Measurements from ENCODE around the gene ELSPBP1. TPM values are rescaled to one million over a fixed set of nuclear protein-coding genes. Genes with fewer than 3 reads are reported as not detected.

The ELSPBP1 gene
- total RNA-seq, 1 experiment from 2014 or later: not detected

GRCh38 chr19:48025480-48025879 is 31.0 kb downstream of the ELSPBP1 start:
- Histone ChIP-seq H3K9me3 (ENCODE audit: control insufficient read depth, low read depth, low read length) (no peaks in the 10 kb centered on the region), H2AFZ (ENCODE audit: low read length) (no peak overlapping the region), H4K8ac (replicated peaks; ENCODE audit: insufficient read length, low read depth, low read length) (no peak overlapping the region), H3K56ac (ENCODE audit: insufficient read length, low read depth, low read length) (no peak overlapping the region), H2BK15ac (ENCODE audit: low read depth, low read length) (no peak overlapping the region), H2AK5ac (ENCODE audit: insufficient read length, low read length) (no peak overlapping the region), H3K79me2 (ENCODE audit: insufficient read depth, low read length) (no peaks in the 10 kb centered on the region), H3K23me2 (ENCODE audit: insufficient read length, low read depth, low read length, poor library complexity, severe bottlenecking) (no peaks in the 10 kb centered on the region), H4K5ac (ENCODE audit: insufficient read length, low read depth, low read length) (no peak overlapping the region), H3T11ph (ENCODE audit: low read length) (no peak overlapping the region), H3K27ac (ENCODE audit: insufficient read length, low read depth, low read length) (no peak overlapping the region), H2BK20ac (ENCODE audit: low read depth, low read length, poor library complexity, severe bottlenecking) (no peak overlapping the region), H3K4me1 (ENCODE audit: insufficient read depth, low read length) (no peaks in the 10 kb centered on the region), H3K18ac (ENCODE audit: insufficient read length, low read depth, low read length) (no peak overlapping the region), H2BK120ac (ENCODE audit: low read depth, low read length, poor library complexity, severe bottlenecking) (no peak overlapping the region), H4K20me1 (ENCODE audit: control insufficient read depth, insufficient read depth, insufficient read length) (no peaks in the 10 kb centered on the region), H3K23ac (ENCODE audit: insufficient read length, low read depth, low read length) (no peak overlapping the region), H2BK12ac (ENCODE audit: insufficient read length, low read depth, low read length) (no peak overlapping the region), H3K9ac (ENCODE audit: extremely low read depth, insufficient read length, low read length) (no peak overlapping the region), H3K14ac (ENCODE audit: insufficient read depth, low read length) (no peak overlapping the region), H3K4me2 (ENCODE audit: insufficient read depth, insufficient read length, low read length) (no peak overlapping the region), H3K4ac (ENCODE audit: low read depth, low read length) (no peak overlapping the region), H2BK5ac (ENCODE audit: insufficient read length, low read length) (no peak overlapping the region), H3K27me3 (ENCODE audit: insufficient read depth, low read length) (no peaks in the 10 kb centered on the region; the same call in 1 of the 2 replicates), H4K91ac (ENCODE audit: insufficient read length, low read depth, low read length) (no peak overlapping the region), H3K79me1 (ENCODE audit: insufficient read depth, low read depth, low read length, poor library complexity, severe bottlenecking) (no peaks in the 10 kb centered on the region)
- no peak overlapping the region for H3K4me3 Mint-ChIP-seq
- H3K4me1 Mint-ChIP-seq: peaks cover 15 to 23% of the 10 kb centered on the region in 2 experiments
- peaks cover 0 to 3% of the 10 kb centered on the region in 2 experiments; a peak in 1 of 5 replicates for H3K9me3 Mint-ChIP-seq
- WGBS (ENCODE audit: extremely low coverage, insufficient read length, low lambda C conversion rate): no CpG with 5 or more reads among the region's 3 CpGs
- no peak overlapping the region for H3K27ac Mint-ChIP-seq
- no peak for DNase-seq
- no peaks in the 10 kb centered on the region for H3K36me3 Mint-ChIP-seq (ENCODE audit: insufficient read depth in 1 of 3, low read depth in 3 of 3)
- TF ChIP-seq, protein P1, sequence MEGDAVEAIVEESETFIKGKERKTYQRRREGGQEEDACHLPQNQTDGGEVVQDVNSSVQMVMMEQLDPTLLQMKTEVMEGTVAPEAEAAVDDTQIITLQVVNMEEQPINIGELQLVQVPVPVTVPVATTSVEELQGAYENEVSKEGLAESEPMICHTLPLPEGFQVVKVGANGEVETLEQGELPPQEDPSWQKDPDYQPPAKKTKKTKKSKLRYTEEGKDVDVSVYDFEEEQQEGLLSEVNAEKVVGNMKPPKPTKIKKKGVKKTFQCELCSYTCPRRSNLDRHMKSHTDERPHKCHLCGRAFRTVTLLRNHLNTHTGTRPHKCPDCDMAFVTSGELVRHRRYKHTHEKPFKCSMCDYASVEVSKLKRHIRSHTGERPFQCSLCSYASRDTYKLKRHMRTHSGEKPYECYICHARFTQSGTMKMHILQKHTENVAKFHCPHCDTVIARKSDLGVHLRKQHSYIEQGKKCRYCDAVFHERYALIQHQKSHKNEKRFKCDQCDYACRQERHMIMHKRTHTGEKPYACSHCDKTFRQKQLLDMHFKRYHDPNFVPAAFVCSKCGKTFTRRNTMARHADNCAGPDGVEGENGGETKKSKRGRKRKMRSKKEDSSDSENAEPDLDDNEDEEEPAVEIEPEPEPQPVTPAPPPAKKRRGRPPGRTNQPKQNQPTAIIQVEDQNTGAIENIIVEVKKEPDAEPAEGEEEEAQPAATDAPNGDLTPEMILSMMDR (conservative IDR thresholded peaks at IDR 0.05): no peak
- H3K27me3 Mint-ChIP-seq (ENCODE audit: low read depth): peaks cover 23% of the 10 kb centered on the region

All from H9 (cell line).